Coronary artery (tissue), 2 donors: ENCODE data around the gene CYFIP2.

Experiments used
- DNase-seq: peaks from one replicate; pipeline ENCODE4 v3.0.0-alpha.2; 2017; ENCODE audit warnings: low spot score
- H3K27ac ChIP-seq, 2 donors: fragments of 200-600 bp; sonication (generic); one replicate each; pipeline ENCODE4 v1.5.1; 2016 to 2019
- H3K4me3 ChIP-seq: fragments of 200-600 bp; sonication (generic); 2 replicates; pipeline ENCODE4 v1.5.1; 2016; ENCODE audit warnings: mild to moderate bottlenecking, moderate library complexity
- TF ChIP-seq, protein P1 (sequence below): fragments of 200-600 bp; sonication (generic); IDR thresholded peaks from one replicate; pipeline ENCODE4 v1.5.1; 2019; ENCODE audit warnings: antibody characterized with exemption

Gene CYFIP2

DNA sequence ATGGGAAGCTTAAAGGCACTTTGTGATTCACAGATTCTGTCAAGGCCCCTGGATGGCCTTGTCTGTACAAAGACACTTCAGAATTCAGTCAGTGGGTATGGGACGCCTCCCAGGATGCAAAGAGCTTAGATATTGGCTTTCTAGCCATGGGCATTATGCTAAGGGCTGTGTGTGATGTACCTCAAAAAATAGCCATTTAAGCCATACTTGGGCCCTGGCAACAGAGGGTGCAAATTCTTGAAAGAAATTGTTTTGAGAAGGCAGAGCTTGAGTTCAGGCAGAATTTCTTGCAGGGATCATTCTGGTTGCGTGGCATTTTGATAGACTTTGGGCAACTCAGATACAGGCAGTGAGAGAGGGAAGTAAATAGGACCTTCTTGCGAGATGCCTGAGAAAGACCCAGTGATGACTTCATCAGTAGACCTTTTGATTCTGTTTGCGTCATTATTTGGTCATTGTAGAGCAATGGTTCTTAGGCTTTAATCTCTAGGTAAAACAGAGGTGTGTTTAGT is 3.9 kb downstream of the CYFIP2 start:
- Histone ChIP-seq H3K27ac (peak overlapping the region in 1 of 2 donors; percentile 14), H3K4me3 (no peak overlapping the region)
- no peak for DNase-seq
- TF ChIP-seq, protein P1, sequence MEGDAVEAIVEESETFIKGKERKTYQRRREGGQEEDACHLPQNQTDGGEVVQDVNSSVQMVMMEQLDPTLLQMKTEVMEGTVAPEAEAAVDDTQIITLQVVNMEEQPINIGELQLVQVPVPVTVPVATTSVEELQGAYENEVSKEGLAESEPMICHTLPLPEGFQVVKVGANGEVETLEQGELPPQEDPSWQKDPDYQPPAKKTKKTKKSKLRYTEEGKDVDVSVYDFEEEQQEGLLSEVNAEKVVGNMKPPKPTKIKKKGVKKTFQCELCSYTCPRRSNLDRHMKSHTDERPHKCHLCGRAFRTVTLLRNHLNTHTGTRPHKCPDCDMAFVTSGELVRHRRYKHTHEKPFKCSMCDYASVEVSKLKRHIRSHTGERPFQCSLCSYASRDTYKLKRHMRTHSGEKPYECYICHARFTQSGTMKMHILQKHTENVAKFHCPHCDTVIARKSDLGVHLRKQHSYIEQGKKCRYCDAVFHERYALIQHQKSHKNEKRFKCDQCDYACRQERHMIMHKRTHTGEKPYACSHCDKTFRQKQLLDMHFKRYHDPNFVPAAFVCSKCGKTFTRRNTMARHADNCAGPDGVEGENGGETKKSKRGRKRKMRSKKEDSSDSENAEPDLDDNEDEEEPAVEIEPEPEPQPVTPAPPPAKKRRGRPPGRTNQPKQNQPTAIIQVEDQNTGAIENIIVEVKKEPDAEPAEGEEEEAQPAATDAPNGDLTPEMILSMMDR = no peak

DNA sequence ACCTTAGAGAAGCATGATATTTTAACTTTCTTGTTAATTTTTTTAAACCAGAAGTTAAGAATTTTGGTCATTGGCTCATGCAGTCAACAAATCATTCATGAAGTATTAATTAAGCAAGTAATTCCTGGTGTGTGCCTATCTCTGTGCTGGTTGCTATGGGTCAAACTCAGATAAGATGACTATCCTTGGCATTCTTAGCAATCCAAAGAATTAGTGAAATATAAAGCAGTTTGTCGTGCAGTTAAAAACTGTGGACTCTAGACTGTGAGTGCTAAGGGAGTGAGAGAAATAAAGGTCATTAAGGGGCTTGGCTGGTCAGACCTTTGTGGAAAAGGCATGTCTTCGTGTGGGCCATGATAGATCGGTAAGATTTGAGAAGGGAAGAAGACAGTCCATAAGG is 4.8 kb downstream of the CYFIP2 start:
- no peak overlapping the region for H3K27ac ChIP-seq
- DNase-seq = no peak
- H3K4me3 ChIP-seq = no peak overlapping the region
- TF ChIP-seq, protein P1 = no peak

DNA sequence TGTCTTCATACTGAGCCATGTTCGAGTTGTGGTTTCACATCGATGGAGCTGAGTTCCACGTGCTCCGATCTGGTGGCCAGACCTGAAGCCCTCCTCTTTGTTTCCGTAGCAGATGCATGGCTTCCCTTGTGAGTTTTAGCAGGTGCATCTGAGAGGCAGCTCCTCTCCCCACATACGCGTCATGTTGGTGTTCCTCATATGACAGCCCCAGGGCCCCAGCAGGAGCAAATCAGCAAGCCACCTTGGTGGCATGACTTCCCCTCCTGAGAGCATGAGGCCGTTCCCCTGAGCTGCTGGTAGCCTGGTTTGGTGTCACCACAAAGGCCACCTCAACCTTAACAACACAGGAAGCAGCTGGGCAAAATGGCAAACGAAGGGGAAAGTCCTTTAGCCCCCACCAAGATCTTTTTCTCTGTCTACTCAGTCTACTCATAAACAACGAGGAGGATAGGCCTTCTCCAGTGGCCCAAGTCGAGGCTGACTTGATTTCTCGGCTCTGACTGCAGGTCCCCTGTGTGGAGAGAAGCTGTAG is 5.9 kb downstream of the CYFIP2 start:
- no peak for DNase-seq
- Histone ChIP-seq H3K4me3 (no peak overlapping the region), H3K27ac (no peak overlapping the region)
- TF ChIP-seq, protein P1 = no peak

DNA sequence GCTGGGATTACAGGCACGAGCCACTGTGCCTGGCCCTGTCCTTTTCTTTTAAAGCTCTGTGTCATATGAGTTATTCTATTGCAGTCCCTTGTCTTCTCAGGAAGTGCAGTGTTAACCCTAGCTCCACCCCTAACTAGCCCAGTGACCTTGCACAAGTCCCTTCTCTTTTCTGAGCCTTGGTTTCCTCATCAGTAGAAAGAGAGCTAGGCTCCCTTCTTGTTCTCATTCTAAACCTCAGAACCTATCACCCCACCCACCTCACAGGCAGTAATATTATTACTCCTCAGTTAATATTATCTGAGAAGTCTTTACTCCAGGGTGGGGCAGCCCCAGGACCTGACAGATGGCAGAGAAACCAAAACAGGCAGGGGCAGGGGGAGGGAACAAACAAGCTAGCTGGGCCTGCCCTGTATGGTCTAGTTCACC is 7.2 kb downstream of the CYFIP2 start:
- H3K27ac ChIP-seq = no peak overlapping the region
- DNase-seq = no peak
- TF ChIP-seq, protein P1 = no peak
- H3K4me3 ChIP-seq = no peak overlapping the region

DNA sequence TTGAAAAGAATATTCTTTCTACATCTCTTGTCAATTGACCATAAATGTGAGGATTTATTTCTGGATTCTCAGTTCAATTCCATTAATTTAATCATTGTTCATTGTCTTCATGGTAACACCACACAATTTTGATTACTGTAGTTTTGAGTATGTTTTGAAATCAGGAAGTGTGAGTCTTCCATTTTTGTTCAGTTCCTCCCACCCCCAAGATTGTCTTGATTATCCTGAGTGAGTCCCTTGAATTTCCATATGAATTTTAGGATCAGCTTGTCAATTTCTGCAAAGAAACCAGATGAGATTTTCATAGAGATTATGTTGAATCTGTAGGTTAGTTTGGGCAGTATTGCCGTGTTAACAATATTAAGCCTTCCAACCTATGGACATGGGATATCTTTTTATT is 9.5 kb downstream of the CYFIP2 start:
- H3K27ac ChIP-seq = no peak overlapping the region
- no peak for DNase-seq
- TF ChIP-seq, protein P1 = no peak
- no peak overlapping the region for H3K4me3 ChIP-seq

DNA sequence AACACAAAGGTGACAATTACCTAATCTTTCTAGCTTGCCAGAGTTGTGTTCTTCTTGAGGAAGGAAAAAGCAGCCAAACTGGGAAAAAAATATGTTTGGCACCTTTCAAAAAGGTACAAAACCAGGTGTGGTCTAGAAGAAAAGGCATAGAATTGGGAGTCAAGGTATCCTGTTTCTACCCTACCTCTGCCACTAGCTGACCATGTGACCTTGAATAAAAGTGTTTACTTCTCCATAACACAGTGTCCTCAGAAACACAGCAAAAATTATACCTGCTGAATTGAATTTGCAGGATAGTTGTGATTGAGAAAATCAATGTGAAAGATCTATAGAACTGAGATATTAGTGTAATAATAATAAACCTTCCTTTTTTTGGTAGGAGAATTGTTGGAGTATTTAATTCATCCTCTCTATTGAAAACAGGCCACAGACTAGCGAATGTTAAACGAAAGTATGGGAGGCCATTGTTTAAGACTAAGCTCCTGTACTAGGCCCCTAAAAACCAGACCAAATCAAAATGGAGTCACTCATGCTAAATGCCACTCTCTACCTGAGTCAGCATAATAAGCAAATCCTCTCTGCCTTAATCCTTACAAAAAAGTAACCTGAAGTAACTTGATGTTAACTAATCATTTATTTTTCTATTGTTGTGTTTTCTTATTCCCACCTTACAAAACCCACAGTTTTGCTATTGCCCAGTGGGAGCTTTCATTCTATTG is 12.6 kb downstream of the CYFIP2 start:
- H3K27ac ChIP-seq = no peak overlapping the region
- no peak overlapping the region for H3K4me3 ChIP-seq

More for the DNA sequence above, 12.6 kb downstream of the CYFIP2 start:
- TF ChIP-seq, protein P1 = no peak
- DNase-seq = no peak
